GM19193 (cell line): ENCODE results near the gene LRBA.

Source experiments
- POLR2A ChIP-seq: IDR thresholded peaks from 4 replicates; pipeline ENCODE4 v1.6.1; 2011; ENCODE audit not compliant: insufficient read depth, insufficient read length; ENCODE audit errors: extremely low read depth

Gene LRBA

DNA sequence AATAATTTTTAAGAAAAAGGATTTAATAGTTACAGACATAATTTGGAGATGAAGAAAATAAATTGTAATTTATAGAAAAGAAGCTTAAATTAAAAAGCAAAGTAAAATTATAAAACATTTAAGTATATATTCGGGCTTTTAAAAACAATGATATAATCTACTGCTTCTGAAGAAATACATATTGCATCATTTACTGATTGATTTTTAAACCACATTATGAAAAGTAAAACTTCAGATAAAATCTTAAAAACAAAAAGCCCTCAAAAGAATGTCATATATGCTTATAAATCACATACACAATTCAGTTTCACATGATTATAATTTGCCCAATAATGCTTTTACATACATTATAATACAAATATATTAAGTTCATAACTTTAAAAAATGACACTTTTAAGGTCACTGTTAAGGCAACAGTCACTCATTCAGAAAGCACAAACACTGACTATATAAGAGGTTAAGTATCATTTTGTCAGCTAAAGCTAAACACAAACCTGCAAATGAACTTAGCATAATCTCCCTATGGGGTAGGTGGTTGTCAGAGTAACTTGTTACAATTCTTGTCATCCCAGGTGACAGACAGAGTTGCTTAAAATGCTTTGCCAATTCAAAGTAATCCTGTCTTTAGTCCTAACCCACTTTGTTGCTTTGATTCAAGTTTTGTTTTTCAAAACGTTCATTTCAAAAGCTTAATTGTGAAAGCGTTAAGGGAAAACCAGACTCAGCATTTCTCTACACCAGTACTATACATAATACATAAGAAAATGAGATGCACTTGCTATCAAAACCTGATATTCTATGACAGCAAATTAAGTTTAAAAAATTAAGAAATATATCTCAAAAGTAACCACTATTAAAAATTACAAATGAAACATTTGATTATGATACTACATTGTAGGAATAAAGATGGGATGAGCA is 523.7 kb downstream of the LRBA start:
- no peak for TF ChIP-seq POLR2A

DNA sequence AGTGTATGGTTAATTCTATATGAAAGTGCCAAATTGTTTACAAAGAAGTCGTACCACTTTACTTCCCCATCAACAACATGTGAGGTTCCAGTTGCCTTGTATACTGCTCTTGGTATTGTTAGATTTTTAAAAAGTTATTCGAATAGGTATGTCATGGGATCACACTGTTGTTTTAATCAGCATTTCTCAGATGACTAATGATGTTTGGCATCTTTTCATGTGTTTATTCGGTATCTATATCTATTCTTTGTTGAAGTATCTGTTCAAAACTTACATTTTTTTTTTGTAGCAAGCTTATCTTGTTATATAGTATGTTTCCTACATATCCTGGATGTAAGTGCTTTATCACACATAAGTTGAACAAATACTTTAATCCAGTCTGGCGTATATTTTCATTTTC is 532.5 kb downstream of the LRBA start:
- TF ChIP-seq POLR2A, result no peak

DNA sequence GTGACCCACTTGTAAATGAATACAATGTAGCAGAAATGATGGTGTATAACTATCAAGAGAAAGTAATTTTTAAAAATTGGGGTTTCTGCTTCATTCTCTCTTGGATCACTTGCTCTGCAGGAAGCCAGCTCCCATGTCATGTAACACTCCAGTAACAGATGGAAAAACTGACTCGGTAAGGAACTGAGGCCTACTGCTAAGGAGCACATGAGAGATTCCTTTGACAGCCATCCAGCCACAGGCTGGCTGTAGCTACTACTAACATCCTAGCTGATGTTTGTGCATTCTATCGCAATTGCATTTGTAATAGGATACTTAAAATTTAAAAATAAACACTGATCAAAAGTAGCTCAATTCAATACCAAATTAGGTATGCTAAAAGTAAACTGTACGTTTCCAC is 535.4 kb downstream of the LRBA start:
- TF ChIP-seq POLR2A, result no peak

DNA sequence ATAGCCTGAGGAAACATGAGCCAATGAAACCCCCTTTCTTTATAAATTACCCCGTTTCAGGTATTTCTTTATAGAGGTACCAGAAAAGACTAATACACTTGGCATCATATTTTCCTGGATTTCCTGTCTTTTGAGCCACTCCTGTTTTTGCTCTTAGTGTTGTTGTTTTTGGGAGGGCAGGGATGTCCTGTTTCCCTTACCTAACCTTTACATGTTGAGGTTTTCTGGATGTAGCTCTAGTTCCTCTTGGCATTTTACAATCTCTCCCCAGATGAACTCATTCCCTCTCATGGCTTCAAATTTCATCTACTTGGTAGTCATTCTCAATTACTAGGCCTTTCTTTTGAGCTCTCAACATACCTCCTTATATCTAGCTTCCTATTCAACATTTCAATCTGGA is 537.2 kb downstream of the LRBA start:
- no peak for TF ChIP-seq POLR2A

DNA sequence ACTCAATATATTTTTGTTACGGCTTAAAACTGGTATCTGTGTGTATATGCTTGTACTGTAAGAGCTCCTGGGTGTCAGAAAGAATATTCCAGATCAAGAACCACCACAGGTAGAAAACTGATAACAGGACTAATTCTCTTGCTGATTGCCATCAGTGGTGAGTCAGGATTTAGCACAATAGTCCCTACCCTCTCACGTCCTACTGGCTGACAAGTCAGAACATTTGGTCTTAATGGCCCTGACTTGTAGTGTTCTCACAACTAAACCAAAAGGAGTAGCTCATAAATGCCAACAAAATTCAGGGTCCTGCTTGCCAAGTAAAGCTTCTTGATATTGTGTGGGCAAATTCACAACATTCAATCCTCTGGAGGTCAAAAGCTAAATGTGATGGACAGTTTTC is 538.3 kb downstream of the LRBA start:
- no peak for TF ChIP-seq POLR2A

- no peak for TF ChIP-seq POLR2A
Measured at GRCh38 chr4:150475763-150476162, 539.3 kb downstream of the LRBA start.

GRCh38 chr4:150464523-150464922 is 550.6 kb downstream of the LRBA start:
- TF ChIP-seq POLR2A, result no peak

GRCh38 chr4:150462743-150463142 is 552.3 kb downstream of the LRBA start:
- TF ChIP-seq POLR2A, result no peak

- TF ChIP-seq POLR2A, result no peak
Measured at GRCh38 chr4:150461957-150462356, 553.1 kb downstream of the LRBA start.

GRCh38 chr4:150457802-150458201 is 557.3 kb downstream of the LRBA start:
- TF ChIP-seq POLR2A, result no peak

DNA sequence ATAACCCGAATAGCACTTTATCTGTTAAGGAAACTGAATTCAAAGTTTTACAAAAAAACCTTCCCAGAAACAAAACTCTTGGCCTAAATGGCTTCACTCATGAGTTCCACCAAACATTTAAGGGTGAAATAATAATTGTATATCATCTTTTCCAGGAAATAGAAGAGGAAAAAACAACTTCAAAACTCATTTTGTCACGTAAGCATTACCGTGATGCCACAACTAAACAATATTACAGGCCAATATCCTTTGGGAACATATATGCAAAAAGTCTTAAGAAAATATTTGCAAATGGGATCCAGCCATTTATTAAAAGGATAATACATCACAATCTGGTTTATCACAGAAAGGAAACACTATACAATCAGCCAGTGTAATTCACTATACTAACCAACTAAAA is 563.2 kb downstream of the LRBA start:
- TF ChIP-seq POLR2A, result no peak

- no peak for TF ChIP-seq POLR2A
Measured at GRCh38 chr4:150447356-150447755, 567.7 kb downstream of the LRBA start.

GRCh38 chr4:150439451-150439933 is 575.6 kb downstream of the LRBA start:
- TF ChIP-seq POLR2A, result no peak

GRCh38 chr4:150436598-150437370 is 578.3 kb downstream of the LRBA start:
- TF ChIP-seq POLR2A, result no peak

DNA sequence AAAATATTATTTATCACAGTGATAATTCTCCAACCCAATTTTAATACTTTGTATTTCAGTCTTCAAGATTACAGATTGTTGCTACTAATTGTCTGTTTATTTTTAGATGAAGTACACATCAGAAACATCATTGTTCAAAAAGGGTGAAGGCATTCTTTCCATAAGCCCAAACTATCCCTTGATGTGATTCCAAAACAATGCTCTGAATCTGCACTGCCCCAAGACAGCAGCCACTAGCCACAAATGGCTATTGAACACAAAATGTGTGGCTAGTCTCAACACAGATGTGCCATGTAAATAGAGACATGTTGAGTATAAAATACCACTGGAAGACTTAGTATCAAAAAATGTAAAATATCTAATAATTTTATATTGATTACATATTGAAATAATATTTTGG is 583.9 kb downstream of the LRBA start:
- no peak for TF ChIP-seq POLR2A

- TF ChIP-seq POLR2A, result no peak
Measured at GRCh38 chr4:150425161-150425560, 589.9 kb downstream of the LRBA start.

DNA sequence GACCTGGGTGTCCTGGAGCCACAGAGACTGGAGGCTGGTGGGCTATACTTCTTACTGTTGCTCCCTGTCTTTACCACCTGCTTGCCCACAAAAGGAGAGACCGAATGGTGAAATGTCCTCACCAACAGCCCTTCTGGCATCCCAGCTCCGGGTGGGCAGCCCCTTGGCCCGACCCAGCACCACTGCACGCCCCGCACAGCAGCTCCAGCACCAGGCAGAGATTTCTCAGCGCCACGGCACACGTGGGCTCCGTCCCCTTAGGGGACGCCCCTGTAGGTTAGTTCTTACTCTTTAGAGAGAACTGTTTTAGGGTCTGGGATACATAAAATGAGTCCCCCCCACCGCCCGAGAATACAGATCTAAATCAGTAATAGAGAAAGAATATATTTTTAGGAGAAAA is 591.6 kb downstream of the LRBA start:
- TF ChIP-seq POLR2A, result no peak

DNA sequence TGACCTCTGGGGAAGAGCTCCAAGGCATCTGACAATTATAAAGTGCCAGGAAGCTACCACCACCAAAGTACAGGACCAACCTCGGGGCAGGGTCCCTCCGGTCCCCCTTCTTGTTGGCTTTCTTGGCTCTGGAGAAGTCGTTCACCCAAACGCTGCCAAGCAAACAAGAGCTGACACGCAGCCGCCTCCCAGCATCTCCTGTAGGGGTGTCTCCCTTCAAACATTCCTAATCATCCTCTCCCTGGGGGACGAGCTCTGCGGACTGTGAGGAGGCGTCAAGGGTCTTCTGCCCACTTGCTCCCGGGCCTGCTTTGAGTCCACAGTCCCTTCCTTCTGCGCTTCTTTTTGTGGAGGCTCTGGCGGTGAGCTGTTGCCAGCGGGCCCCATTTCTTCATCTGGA is 592.0 kb downstream of the LRBA start:
- no peak for TF ChIP-seq POLR2A
